KMS-11 (cell line): Measurements from ENCODE around the gene XRCC5.

ENCODE experiments used
- H2AFZ ChIP-seq: fragments of 200-600 bp; sonication (generic); 2 replicates; pipeline ENCODE4 v1.6.1; 2016; ENCODE audit warnings: antibody characterized with exemption, mixed run types, low read depth
- H3K27ac ChIP-seq: fragments of 200-600 bp; sonication (generic); 2 replicates; pipeline ENCODE4 v1.6.1; 2016; ENCODE audit warnings: mild to moderate bottlenecking, mixed run types
- H3K27me3 ChIP-seq: fragments of 200-600 bp; sonication (generic); 2 replicates; pipeline ENCODE4 v1.6.1; 2017; ENCODE audit warnings: mild to moderate bottlenecking, low read depth, mixed run types, moderate library complexity; ENCODE audit not compliant: insufficient read depth
- H3K36me3 ChIP-seq: fragments of 200-600 bp; sonication (generic); 2 replicates; pipeline ENCODE4 v1.6.1; 2017; ENCODE audit warnings: mild to moderate bottlenecking, mixed run types; ENCODE audit not compliant: insufficient read depth
- H3K4me1 ChIP-seq: fragments of 200-600 bp; sonication (generic); 2 replicates; pipeline ENCODE4 v1.6.1; 2016; ENCODE audit warnings: mild to moderate bottlenecking, low read depth, mixed run types; ENCODE audit not compliant: poor library complexity, severe bottlenecking
- H3K4me2 ChIP-seq: fragments of 200-600 bp; sonication (generic); 2 replicates; pipeline ENCODE4 v1.7.0; 2016; ENCODE audit warnings: mild to moderate bottlenecking, mixed run types
- H3K4me3 ChIP-seq: fragments of 200-600 bp; sonication (generic); IDR thresholded peaks from 2 replicates; pipeline ENCODE4 v1.6.1; 2017; ENCODE audit warnings: low read depth, low read length, mixed read lengths; ENCODE audit not compliant: insufficient read depth
- H3K79me2 ChIP-seq: fragments of 200-600 bp; sonication (generic); 2 replicates; pipeline ENCODE4 v1.6.1; 2016; ENCODE audit warnings: low read depth, mixed run types; ENCODE audit not compliant: insufficient read depth
- H3K9ac ChIP-seq: fragments of 200-600 bp; sonication (generic); 2 replicates; pipeline ENCODE4 v1.6.1; 2016; ENCODE audit warnings: mild to moderate bottlenecking, mixed run types
- H4K20me1 ChIP-seq: fragments of 200-600 bp; sonication (generic); 2 replicates; pipeline ENCODE4 v1.6.1; 2016; ENCODE audit warnings: mild to moderate bottlenecking, mixed run types; ENCODE audit not compliant: insufficient read depth
- TF ChIP-seq, protein P1 (sequence below): fragments of 200-600 bp; sonication (generic); conservative IDR thresholded peaks from 2 replicates; pipeline ENCODE4 v1.6.1; 2017; ENCODE audit warnings: low read depth, mild to moderate bottlenecking, antibody characterized with exemption, low read length, moderate library complexity, mixed read lengths

XRCC5 gene

GRCh38 chr2:216149741-216150140, 40.6 kb downstream of the XRCC5 start:
- H3K9ac ChIP-seq, result no peak overlapping the region

DNA sequence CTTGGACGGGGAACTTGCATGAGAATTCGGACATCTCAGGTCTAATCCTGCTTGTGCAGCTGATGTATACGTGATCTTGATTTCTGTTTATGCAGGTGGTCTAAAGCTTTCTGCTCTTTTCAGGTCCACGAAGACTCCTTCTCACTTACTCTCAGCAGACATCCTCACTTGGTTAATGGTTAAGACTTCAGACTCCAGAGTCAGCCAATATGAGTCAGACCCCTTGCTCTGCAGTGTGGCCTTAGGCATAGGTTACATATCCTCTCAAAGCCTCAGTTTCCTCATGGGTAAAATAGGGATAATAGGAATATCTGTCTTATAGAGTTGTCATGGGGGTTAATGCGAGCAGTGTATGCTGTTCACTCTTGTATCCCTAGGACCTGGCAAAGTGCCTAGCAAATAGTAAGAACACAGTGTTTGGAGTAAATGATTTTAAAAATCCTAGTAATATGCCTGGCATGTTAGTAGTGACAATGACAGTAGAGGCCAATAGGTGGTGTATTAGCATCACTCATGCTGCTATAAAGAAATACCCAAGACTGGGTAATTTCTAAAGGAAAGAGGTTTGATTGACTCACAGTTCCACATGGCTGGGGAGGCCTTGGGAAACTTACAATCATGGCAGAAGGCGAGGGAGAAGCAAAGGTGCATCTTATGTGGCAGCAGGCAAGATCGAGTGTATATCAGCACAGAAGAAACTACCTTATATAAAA, 42.3 kb downstream of the XRCC5 start:
- Histone ChIP-seq H3K4me3 (no peak overlapping the region), H4K20me1 (no peaks in the 10 kb centered on the region), H3K79me2 (peaks cover 5% of the 10 kb centered on the region; the same call in 1 of the 2 replicates), H3K9ac (no peak overlapping the region), H3K4me2 (no peak overlapping the region), H3K4me1 (no peaks in the 10 kb centered on the region), H2AFZ (no peak overlapping the region), H3K27me3 (no peaks in the 10 kb centered on the region), H3K27ac (no peak overlapping the region), H3K36me3 (peaks cover 15% of the 10 kb centered on the region; the same call in 1 of the 2 replicates)
- TF ChIP-seq, protein P1, sequence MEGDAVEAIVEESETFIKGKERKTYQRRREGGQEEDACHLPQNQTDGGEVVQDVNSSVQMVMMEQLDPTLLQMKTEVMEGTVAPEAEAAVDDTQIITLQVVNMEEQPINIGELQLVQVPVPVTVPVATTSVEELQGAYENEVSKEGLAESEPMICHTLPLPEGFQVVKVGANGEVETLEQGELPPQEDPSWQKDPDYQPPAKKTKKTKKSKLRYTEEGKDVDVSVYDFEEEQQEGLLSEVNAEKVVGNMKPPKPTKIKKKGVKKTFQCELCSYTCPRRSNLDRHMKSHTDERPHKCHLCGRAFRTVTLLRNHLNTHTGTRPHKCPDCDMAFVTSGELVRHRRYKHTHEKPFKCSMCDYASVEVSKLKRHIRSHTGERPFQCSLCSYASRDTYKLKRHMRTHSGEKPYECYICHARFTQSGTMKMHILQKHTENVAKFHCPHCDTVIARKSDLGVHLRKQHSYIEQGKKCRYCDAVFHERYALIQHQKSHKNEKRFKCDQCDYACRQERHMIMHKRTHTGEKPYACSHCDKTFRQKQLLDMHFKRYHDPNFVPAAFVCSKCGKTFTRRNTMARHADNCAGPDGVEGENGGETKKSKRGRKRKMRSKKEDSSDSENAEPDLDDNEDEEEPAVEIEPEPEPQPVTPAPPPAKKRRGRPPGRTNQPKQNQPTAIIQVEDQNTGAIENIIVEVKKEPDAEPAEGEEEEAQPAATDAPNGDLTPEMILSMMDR, result no peak; the same call in 1 of the 2 replicates

More at GRCh38 chr2:216149741-216150140, 40.6 kb downstream of the XRCC5 start:
- H3K36me3 ChIP-seq, result peaks cover 14% of the 10 kb centered on the region; the same call in 1 of the 2 replicates
- TF ChIP-seq, protein P1, result no peak
- peaks cover 5% of the 10 kb centered on the region; the same call in 1 of the 2 replicates for H3K79me2 ChIP-seq
- H3K4me1 ChIP-seq, result peaks cover 6% of the 10 kb centered on the region
- H2AFZ ChIP-seq, result no peak overlapping the region
- H4K20me1 ChIP-seq, result no peaks in the 10 kb centered on the region
- H3K27me3 ChIP-seq, result no peaks in the 10 kb centered on the region
- no peak overlapping the region for H3K4me2 ChIP-seq
- no peak overlapping the region for H3K4me3 ChIP-seq
- no peak overlapping the region for H3K27ac ChIP-seq

DNA sequence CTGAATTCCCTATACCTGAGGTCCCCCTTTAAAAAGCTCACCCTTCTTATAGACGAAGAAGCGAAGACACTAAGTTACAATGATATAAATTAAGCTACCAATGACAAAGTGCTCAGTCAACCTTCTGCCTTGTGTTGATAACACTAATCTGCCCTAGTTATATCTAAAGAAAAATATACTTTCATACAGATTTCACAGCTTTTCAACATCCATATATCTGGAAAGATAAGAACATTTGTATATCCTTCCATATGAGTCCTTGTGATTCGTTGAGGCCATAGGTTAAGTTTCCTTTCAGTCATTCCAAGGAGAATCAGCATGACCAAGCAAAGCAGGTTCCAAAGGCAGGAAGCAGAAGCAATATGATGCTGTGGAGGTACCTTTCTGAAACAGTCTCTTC, 46.8 kb downstream of the XRCC5 start:
- TF ChIP-seq, protein P1, result no peak
- H3K79me2 ChIP-seq, result no peaks in the 10 kb centered on the region; the same call in 1 of the 2 replicates
- H3K9ac ChIP-seq, result no peak overlapping the region
- no peak overlapping the region for H2AFZ ChIP-seq
- no peak overlapping the region for H3K27ac ChIP-seq
- no peak overlapping the region for H3K4me2 ChIP-seq
- peaks cover 4% of the 10 kb centered on the region for H3K4me1 ChIP-seq
- H4K20me1 ChIP-seq, result 0 out of 2 replicates have a peak, but pooled peaks cover 2% of the 10 kb centered on the region
- H3K27me3 ChIP-seq, result no peaks in the 10 kb centered on the region
- peaks cover 21% of the 10 kb centered on the region for H3K36me3 ChIP-seq
- no peak overlapping the region for H3K4me3 ChIP-seq

- no peak overlapping the region for H3K9ac ChIP-seq
- no peak overlapping the region for H3K4me3 ChIP-seq
- H4K20me1 ChIP-seq, result 0 out of 2 replicates have a peak, but pooled peaks cover 2% of the 10 kb centered on the region
- H3K27ac ChIP-seq, result no peak overlapping the region
- H3K79me2 ChIP-seq, result no peaks in the 10 kb centered on the region; the same call in 1 of the 2 replicates
- peaks cover 4% of the 10 kb centered on the region for H3K4me1 ChIP-seq
- H3K4me2 ChIP-seq, result no peak overlapping the region
- H3K36me3 ChIP-seq, result peaks cover 25% of the 10 kb centered on the region
- no peak overlapping the region for H2AFZ ChIP-seq
- H3K27me3 ChIP-seq, result no peaks in the 10 kb centered on the region
- TF ChIP-seq, protein P1, result no peak
These were observed 47.7 kb downstream of the XRCC5 start for GRCh38 chr2:216156822-216157221.
